Measurements from ENCODE around the gene RAB31.

- TF ChIP-seq CTCF (IDR thresholded peaks at IDR 0.05; ENCODE audit: poor library complexity), result no peak
- no peak for TF ChIP-seq EZH2 (IDR thresholded peaks at IDR 0.05; ENCODE audit: borderline replicate concordance)
- no peak for TF ChIP-seq EZH2phosphoT487 (IDR thresholded peaks at IDR 0.05; ENCODE audit: low read depth, severe bottlenecking, unreplicated experiment)
Measured at GRCh38 chr18:9850309-9850708, 142.2 kb downstream of the RAB31 start.
